HEK293 (cell line): ENCODE results near the gene NTNG1.
A peak's percentile ranks its signal among the peaks of the same experiment; 100 is the strongest.

Experiments used
- CTCF ChIA-PET: fragments of 350-600 bp; formaldehyde crosslinking; extraction: SDS; loops from one replicate; lab custom pipeline; 2021; ENCODE audit warnings: antibody characterized with exemption; lab: Yijun Ruan, JAX
- POLR2A ChIA-PET: fragments of 300-600 bp; formaldehyde crosslinking; extraction: SDS; loops from one replicate; lab custom pipeline; 2020; ENCODE audit warnings: antibody characterized with exemption, inconsistent platforms; lab: Yijun Ruan, JAX
- H3K27ac ChIP-seq: fragments of 200-500 bp; sonication (Bioruptor generic); 2 replicates; pipeline ENCODE4 v1.5.1; 2014; ENCODE audit warnings: low read depth, low read length, control low read depth, inconsistent platforms; ENCODE audit errors: extremely low read depth
- H3K36me3 ChIP-seq, 2 experiments: fragments of 200-500 bp in 1 of 2; sonication (Bioruptor generic) in 1 of 2; 1 replicate in 1 of 2; 2 replicates in 1 of 2; pipeline ENCODE4 v1.5.1; 2014 to 2017; ENCODE audit warnings: inconsistent platforms in 2 of 2, low read length in 2 of 2; ENCODE audit not compliant: control insufficient read depth in 2 of 2, insufficient read depth in 1 of 2
- H3K4me1 ChIP-seq: fragments of 200-500 bp; sonication (Bioruptor generic); 2 replicates; pipeline ENCODE4 v1.5.1; 2014; ENCODE audit warnings: mild to moderate bottlenecking, low read length, inconsistent platforms; ENCODE audit not compliant: control insufficient read depth, insufficient read depth
- H3K4me3 ChIP-seq: 2 replicates; pipeline ENCODE4 v1.5.1; 2011; ENCODE audit warnings: low read depth, mild to moderate bottlenecking, control low read depth, low read length, moderate library complexity
- H3K9me3 ChIP-seq: fragments of 200-500 bp; sonication (Bioruptor generic); 2 replicates; pipeline ENCODE4 v1.5.1; 2014; ENCODE audit warnings: low read depth, low read length, inconsistent platforms; ENCODE audit not compliant: control insufficient read depth, insufficient read depth
- HOXD13 ChIP-seq: sonication (generic); formaldehyde crosslinking; IDR thresholded peaks from 2 replicates; pipeline ENCODE4 v1.8.0; 2022; ENCODE audit warnings: missing genetic modification reagents, borderline replicate concordance
- KLF10 ChIP-seq: fragments of 450-650 bp; IDR thresholded peaks from 2 replicates; pipeline ENCODE4 v1.5.1; 2018; ENCODE audit warnings: missing biosample characterization, mild to moderate bottlenecking, missing genetic modification characterization
- TRIM28 ChIP-seq: IDR thresholded peaks from 2 replicates; pipeline ENCODE4 v1.6.1; 2011; ENCODE audit warnings: low read length, control low read depth, borderline replicate concordance
- ZBTB48 ChIP-seq: fragments of 450-650 bp; formaldehyde crosslinking; IDR thresholded peaks from 2 replicates; pipeline ENCODE4 v1.5.1; 2016; ENCODE audit warnings: missing biosample characterization, missing genetic modification characterization
- ZFP3 ChIP-seq: fragments of 450-650 bp; formaldehyde crosslinking; IDR thresholded peaks from 2 replicates; pipeline ENCODE4 v1.5.1; 2016; ENCODE audit warnings: low read depth, missing biosample characterization, missing genetic modification characterization
- ZIC2 ChIP-seq: fragments of 450-650 bp; formaldehyde crosslinking; IDR thresholded peaks from 2 replicates; pipeline ENCODE4 v1.5.1; 2016; ENCODE audit warnings: missing biosample characterization, missing genetic modification characterization
- ZNF214 ChIP-seq: fragments of 450-650 bp; formaldehyde crosslinking; IDR thresholded peaks from 2 replicates; pipeline ENCODE4 v1.5.1; 2017; ENCODE audit warnings: missing biosample characterization, mild to moderate bottlenecking, missing genetic modification characterization, borderline replicate concordance
- ZNF510 ChIP-seq: fragments of 450-650 bp; formaldehyde crosslinking; IDR thresholded peaks from 2 replicates; pipeline ENCODE4 v1.5.1; 2018; ENCODE audit warnings: mild to moderate bottlenecking, missing genetic modification characterization, missing biosample characterization; ENCODE audit not compliant: insufficient replicate concordance
- ZNF514 ChIP-seq: fragments of 450-650 bp; formaldehyde crosslinking; IDR thresholded peaks from 2 replicates; pipeline ENCODE4 v1.5.1; 2016; ENCODE audit warnings: missing biosample characterization, missing genetic modification characterization
- ZNF521 ChIP-seq: fragments of 450-650 bp; formaldehyde crosslinking; IDR thresholded peaks from 2 replicates; pipeline ENCODE4 v1.5.1; 2017; ENCODE audit warnings: missing biosample characterization, mild to moderate bottlenecking, missing genetic modification characterization
- ZNF529 ChIP-seq: fragments of 450-650 bp; formaldehyde crosslinking; IDR thresholded peaks from 2 replicates; pipeline ENCODE4 v1.5.1; 2017; ENCODE audit warnings: missing genetic modification characterization, missing biosample characterization; ENCODE audit not compliant: insufficient replicate concordance
- ZNF558 ChIP-seq: fragments of 450-650 bp; formaldehyde crosslinking; IDR thresholded peaks from 2 replicates; pipeline ENCODE4 v1.5.1; 2016; ENCODE audit warnings: missing biosample characterization, missing genetic modification characterization
- ZNF596 ChIP-seq: fragments of 450-650 bp; IDR thresholded peaks from 2 replicates; pipeline ENCODE4 v1.5.0; 2018; ENCODE audit warnings: missing biosample characterization, mild to moderate bottlenecking, missing genetic modification characterization, moderate library complexity
- ZNF664 ChIP-seq: fragments of 450-650 bp; formaldehyde crosslinking; IDR thresholded peaks from 2 replicates; pipeline ENCODE4 v1.5.1; 2016; ENCODE audit warnings: missing biosample characterization, missing genetic modification characterization
- ZNF776 ChIP-seq: fragments of 450-650 bp; formaldehyde crosslinking; IDR thresholded peaks from 2 replicates; pipeline ENCODE4 v1.5.0; 2017; ENCODE audit warnings: missing biosample characterization, missing genetic modification characterization, borderline replicate concordance
- ZNF837 ChIP-seq: fragments of 450-650 bp; formaldehyde crosslinking; IDR thresholded peaks from 2 replicates; pipeline ENCODE4 v1.5.1; 2016; ENCODE audit warnings: missing biosample characterization, missing genetic modification characterization
- ZSCAN30 ChIP-seq: fragments of 450-650 bp; IDR thresholded peaks from 2 replicates; pipeline ENCODE4 v1.5.1; 2018; ENCODE audit warnings: missing biosample characterization, mild to moderate bottlenecking, missing genetic modification characterization, moderate library complexity
- TF ChIP-seq, protein P1 (sequence below): fragments of 450-650 bp; formaldehyde crosslinking; IDR thresholded peaks from 2 replicates; pipeline ENCODE4 v1.5.1; 2016; ENCODE audit warnings: missing biosample characterization, missing genetic modification characterization
- TF ChIP-seq, protein P2 (sequence below): fragments of 450-650 bp; formaldehyde crosslinking; conservative IDR thresholded peaks from 2 replicates; pipeline ENCODE4 v1.5.1; 2016; ENCODE audit warnings: low read depth, missing biosample characterization, missing genetic modification characterization
- TF ChIP-seq, protein P3 (sequence below): fragments of 450-650 bp; formaldehyde crosslinking; IDR thresholded peaks from 2 replicates; pipeline ENCODE4 v1.5.1; 2016; ENCODE audit warnings: missing biosample characterization, missing genetic modification characterization
- TF ChIP-seq, protein P4 (sequence below): fragments of 450-650 bp; formaldehyde crosslinking; IDR thresholded peaks from 2 replicates; pipeline ENCODE4 v1.5.1; 2017; ENCODE audit warnings: missing biosample characterization, missing genetic modification characterization

The NTNG1 gene

DNA sequence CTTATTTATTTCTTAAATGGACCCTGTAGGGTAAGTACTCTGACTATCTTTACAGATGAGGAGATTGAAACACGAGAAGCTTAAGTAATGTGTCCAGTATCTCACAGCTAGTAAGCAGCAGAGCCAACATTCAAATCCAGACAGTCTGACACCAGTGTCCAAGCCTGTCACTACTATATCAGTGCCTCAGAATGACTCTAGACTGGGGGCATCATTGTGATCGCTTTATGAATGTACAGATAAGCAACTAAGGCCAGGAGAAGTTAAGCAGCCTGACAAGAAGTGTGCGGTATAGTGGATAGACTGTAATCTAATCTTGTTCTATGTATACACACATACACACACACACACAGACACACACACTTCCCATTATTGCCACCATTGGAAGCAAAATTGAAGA is 158.7 kb downstream of the NTNG1 start:
- ChIA-PET POLR2A (no interaction called here), CTCF (interaction anchor here (1.1 to 1.5 kb wide), 2 partner anchors 23 to 25 kb away, joined by 3 to 4 read pairs; no protein-coding TSS in a partner anchor)
- Histone ChIP-seq H3K36me3 (no peaks in the 10 kb centered on the region), H3K27ac (no peak overlapping the region), H3K9me3 (no peaks in the 10 kb centered on the region), H3K4me3 (no peak overlapping the region), H3K4me1 (no peaks in the 10 kb centered on the region)
- TF ChIP-seq, protein P1, sequence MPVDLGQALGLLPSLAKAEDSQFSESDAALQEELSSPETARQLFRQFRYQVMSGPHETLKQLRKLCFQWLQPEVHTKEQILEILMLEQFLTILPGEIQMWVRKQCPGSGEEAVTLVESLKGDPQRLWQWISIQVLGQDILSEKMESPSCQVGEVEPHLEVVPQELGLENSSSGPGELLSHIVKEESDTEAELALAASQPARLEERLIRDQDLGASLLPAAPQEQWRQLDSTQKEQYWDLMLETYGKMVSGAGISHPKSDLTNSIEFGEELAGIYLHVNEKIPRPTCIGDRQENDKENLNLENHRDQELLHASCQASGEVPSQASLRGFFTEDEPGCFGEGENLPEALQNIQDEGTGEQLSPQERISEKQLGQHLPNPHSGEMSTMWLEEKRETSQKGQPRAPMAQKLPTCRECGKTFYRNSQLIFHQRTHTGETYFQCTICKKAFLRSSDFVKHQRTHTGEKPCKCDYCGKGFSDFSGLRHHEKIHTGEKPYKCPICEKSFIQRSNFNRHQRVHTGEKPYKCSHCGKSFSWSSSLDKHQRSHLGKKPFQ (tag by site-specific recombination): no peak
- TF ChIP-seq TRIM28 (peak; percentile 64; the same call in 1 of the 2 replicates), ZNF776 (no peak), ZNF514 (tag by site-specific recombination) (no peak), ZNF558 (no peak), ZBTB48 (tag by site-specific recombination) (no peak)

DNA sequence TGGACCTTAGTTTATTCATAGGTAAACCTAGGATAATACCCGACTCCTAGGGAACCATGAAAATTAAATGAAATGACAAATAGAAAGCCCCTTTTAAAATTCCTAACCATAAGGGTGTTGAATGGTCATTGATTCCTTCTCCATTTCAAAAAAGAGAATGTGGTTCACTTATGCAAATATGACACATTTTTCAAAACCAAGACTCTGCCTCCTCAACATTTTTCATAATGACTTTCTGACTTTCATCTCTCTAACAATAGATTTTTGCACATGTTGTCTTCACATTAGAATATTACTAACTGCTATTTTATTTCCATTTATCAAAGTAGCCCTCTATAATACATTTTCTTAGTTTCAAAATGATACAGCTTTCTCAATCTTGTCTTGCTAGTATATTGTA is 169.1 kb downstream of the NTNG1 start:
- Histone ChIP-seq H3K4me1 (no peaks in the 10 kb centered on the region), H3K27ac (no peak overlapping the region), H3K4me3 (no peak overlapping the region), H3K9me3 (no peaks in the 10 kb centered on the region; the same call in 1 of the 2 replicates)
- POLR2A ChIA-PET: no interaction called here
- CTCF ChIA-PET: no interaction called here
- TF ChIP-seq ZNF596 (tag by site-specific recombination) (no peak), ZSCAN30 (tag by site-specific recombination) (no peak), ZNF664 (tag by site-specific recombination) (no peak), ZNF529 (tag by site-specific recombination) (no peak), KLF10 (tag by site-specific recombination) (no peak), HOXD13 (CRISPR knock-in tag) (no peak), ZNF214 (no peak), ZFP3 (tag by site-specific recombination) (no peak), ZNF521 (tag by site-specific recombination) (no peak), ZNF510 (tag by site-specific recombination) (no peak), ZIC2 (tag by site-specific recombination) (no peak), ZNF837 (no peak)
- TF ChIP-seq, protein P2, sequence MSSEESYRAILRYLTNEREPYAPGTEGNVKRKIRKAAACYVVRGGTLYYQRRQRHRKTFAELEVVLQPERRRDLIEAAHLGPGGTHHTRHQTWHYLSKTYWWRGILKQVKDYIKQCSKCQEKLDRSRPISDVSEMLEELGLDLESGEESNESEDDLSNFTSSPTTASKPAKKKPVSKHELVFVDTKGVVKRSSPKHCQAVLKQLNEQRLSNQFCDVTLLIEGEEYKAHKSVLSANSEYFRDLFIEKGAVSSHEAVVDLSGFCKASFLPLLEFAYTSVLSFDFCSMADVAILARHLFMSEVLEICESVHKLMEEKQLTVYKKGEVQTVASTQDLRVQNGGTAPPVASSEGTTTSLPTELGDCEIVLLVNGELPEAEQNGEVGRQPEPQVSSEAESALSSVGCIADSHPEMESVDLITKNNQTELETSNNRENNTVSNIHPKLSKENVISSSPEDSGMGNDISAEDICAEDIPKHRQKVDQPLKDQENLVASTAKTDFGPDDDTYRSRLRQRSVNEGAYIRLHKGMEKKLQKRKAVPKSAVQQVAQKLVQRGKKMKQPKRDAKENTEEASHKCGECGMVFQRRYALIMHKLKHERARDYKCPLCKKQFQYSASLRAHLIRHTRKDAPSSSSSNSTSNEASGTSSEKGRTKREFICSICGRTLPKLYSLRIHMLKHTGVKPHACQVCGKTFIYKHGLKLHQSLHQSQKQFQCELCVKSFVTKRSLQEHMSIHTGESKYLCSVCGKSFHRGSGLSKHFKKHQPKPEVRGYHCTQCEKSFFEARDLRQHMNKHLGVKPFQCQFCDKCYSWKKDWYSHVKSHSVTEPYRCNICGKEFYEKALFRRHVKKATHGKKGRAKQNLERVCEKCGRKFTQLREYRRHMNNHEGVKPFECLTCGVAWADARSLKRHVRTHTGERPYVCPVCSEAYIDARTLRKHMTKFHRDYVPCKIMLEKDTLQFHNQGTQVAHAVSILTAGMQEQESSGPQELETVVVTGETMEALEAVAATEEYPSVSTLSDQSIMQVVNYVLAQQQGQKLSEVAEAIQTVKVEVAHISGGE (tag by site-specific recombination): no peak
- TF ChIP-seq, protein P3, sequence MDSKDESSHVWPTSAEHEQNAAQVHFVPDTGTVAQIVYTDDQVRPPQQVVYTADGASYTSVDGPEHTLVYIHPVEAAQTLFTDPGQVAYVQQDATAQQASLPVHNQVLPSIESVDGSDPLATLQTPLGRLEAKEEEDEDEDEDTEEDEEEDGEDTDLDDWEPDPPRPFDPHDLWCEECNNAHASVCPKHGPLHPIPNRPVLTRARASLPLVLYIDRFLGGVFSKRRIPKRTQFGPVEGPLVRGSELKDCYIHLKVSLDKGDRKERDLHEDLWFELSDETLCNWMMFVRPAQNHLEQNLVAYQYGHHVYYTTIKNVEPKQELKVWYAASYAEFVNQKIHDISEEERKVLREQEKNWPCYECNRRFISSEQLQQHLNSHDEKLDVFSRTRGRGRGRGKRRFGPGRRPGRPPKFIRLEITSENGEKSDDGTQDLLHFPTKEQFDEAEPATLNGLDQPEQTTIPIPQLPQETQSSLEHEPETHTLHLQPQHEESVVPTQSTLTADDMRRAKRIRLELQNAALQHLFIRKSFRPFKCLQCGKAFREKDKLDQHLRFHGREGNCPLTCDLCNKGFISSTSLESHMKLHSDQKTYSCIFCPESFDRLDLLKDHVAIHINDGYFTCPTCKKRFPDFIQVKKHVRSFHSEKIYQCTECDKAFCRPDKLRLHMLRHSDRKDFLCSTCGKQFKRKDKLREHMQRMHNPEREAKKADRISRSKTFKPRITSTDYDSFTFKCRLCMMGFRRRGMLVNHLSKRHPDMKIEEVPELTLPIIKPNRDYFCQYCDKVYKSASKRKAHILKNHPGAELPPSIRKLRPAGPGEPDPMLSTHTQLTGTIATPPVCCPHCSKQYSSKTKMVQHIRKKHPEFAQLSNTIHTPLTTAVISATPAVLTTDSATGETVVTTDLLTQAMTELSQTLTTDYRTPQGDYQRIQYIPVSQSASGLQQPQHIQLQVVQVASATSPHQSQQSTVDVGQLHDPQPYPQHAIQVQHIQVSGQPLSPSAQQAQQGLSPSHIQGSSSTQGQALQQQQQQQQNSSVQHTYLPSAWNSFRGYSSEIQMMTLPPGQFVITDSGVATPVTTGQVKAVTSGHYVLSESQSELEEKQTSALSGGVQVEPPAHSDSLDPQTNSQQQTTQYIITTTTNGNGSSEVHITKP (tag by site-specific recombination): no peak
- TF ChIP-seq, protein P4, sequence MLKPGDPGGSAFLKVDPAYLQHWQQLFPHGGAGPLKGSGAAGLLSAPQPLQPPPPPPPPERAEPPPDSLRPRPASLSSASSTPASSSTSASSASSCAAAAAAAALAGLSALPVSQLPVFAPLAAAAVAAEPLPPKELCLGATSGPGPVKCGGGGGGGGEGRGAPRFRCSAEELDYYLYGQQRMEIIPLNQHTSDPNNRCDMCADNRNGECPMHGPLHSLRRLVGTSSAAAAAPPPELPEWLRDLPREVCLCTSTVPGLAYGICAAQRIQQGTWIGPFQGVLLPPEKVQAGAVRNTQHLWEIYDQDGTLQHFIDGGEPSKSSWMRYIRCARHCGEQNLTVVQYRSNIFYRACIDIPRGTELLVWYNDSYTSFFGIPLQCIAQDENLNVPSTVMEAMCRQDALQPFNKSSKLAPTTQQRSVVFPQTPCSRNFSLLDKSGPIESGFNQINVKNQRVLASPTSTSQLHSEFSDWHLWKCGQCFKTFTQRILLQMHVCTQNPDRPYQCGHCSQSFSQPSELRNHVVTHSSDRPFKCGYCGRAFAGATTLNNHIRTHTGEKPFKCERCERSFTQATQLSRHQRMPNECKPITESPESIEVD: no peak
- TF ChIP-seq, all 188 proteins: peak for 0
- H3K36me3 ChIP-seq: no peaks in the 10 kb centered on the region
